Upper lobe of left lung (tissue), 4 donors: Measurements from ENCODE around the gene DNLZ.

ENCODE experiments used
- CTCF ChIP-seq, 6 experiments: fragments of 450-650 bp in 4 of 6; fragments of 200-600 bp in 2 of 6; sonication (generic) in 2 of 6; IDR thresholded peaks; one replicate each; pipeline ENCODE4 v1.5.1; 2016 to 2019; ENCODE audit warnings: antibody characterized with exemption in 6 of 6
- POLR2A ChIP-seq, 4 donors: fragments of 450-650 bp; IDR thresholded peaks; one replicate each; pipeline ENCODE4 v1.5.1; 2016 to 2017; ENCODE audit warnings: antibody characterized with exemption in 4 of 4, mild to moderate bottlenecking in 2 of 4

GRCh38 chr9:136403915-136404800, 40.6 kb upstream of the DNLZ start:
- no peak for TF ChIP-seq CTCF (IDR thresholded peaks at IDR 0.05)
- no peak for TF ChIP-seq POLR2A (IDR thresholded peaks at IDR 0.05)
